ENCODE results near the gene RAD23A. TPM values are rescaled to one million over a fixed set of nuclear protein-coding genes. Genes with fewer than 3 reads are reported as not detected.

RAD23A gene
- total and polyA plus RNA-seq, 10 of the 15 experiments (the other 5 are each of a cell fraction or from before 2014, with no cell fraction given), result 8.8 to 198 (median 119) TPM

DNA sequence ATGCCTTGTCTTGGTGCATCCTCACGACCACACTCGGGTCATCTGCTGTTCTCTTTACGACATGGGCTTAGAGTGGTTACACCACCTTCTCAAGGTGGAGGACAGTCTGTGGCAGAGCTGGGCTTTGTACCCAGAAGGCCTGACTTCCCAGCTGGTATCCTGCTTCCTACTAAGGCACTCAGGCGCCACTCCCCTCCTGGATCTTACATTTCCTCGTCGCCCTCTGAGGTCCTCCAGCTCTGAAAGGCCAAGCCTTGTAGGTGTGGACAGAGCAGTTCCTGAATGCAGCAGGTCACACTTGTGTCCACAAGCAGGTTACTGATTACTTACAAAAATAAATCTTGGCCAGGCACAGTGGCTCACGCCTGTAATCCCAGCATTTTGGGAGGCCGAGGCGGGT, 38.5 kb upstream of the RAD23A start:
- H3K9ac ChIP-seq (ENCODE audit: control insufficient read depth, insufficient read depth, low read length), result no peak overlapping the region
- no peak overlapping the region for H3K27ac ChIP-seq (ENCODE audit: control insufficient read depth, insufficient read depth)
- TF ChIP-seq JUND (IDR thresholded peaks at IDR 0.05; ENCODE audit: low read depth, low read length), result no peak
- SMC1A ChIA-PET (ENCODE audit: uncharacterized antibody, unreplicated experiment), result interaction anchor here (1.0 kb wide), 2 partner anchors 9 to 17 kb away, joined by 3 read pairs; no protein-coding TSS in a partner anchor
- ATAC-seq (no peak), DNase-seq (ENCODE audit: low read depth, low spot score) (no peak), FAIRE-seq (no peak)
- H3K9me3 ChIP-seq (replicated peaks; ENCODE audit: control insufficient read depth, insufficient read depth, low read length), result no peaks in the 10 kb centered on the region
- H3K4me3 ChIP-seq, result no peak overlapping the region
- in situ Hi-C loops (cut with MboI) (no loop called here), intact Hi-C loops (cut with micrococcal nuclease; ENCODE audit: unreplicated experiment) (no loop called here)
- WGBS (ENCODE audit: insufficient coverage, insufficient replicate concordance, low lambda C conversion rate, missing lambda C conversion rate), result 67% methylated on average over 9 of the region's 9 CpGs
- CTCF ChIA-PET, result interaction anchor here (1.6 to 2.6 kb wide), 3 partner anchors 25 to 59 kb away, joined by 4 to 10 read pairs (median 9); partner anchors contain the start of gene DNASE2
- no peaks in the 10 kb centered on the region for H3K27me3 ChIP-seq (replicated peaks in 1 of 2; ENCODE audit: control insufficient read depth in 2 of 2, insufficient read depth in 2 of 2, low read length in 1 of 2)
- H4K20me1 ChIP-seq (ENCODE audit: control insufficient read depth, insufficient read depth), result no peaks in the 10 kb centered on the region
- no peaks in the 10 kb centered on the region for H3K36me3 ChIP-seq (ENCODE audit: control insufficient read depth in 2 of 2, insufficient read depth in 2 of 2, low read length in 1 of 2)
- H2AFZ ChIP-seq (ENCODE audit: control insufficient read depth, low read depth, low read length), result no peak overlapping the region
- H3K79me2 ChIP-seq (ENCODE audit: control insufficient read depth, insufficient read depth, low read length), result no peaks in the 10 kb centered on the region
- POLR2A ChIA-PET, result interaction anchor here (0.5 to 0.6 kb wide), 2 partner anchors 16 to 91 kb away, joined by 3 to 4 read pairs; no protein-coding TSS in a partner anchor
- no peaks in the 10 kb centered on the region for H3K4me1 ChIP-seq (ENCODE audit: control insufficient read depth, insufficient read depth, low read length)
- no peak overlapping the region for H3K4me2 ChIP-seq (ENCODE audit: control insufficient read depth, insufficient read depth)
- BruUV-seq (replicated peaks), result no TSS peak
- RAD21 ChIA-PET (ENCODE audit: unreplicated experiment), result interaction anchor here (1.2 kb wide), 1 partner anchor 12 kb away, joined by 3 read pairs; the partner anchor contains the start of gene SYCE2

DNA sequence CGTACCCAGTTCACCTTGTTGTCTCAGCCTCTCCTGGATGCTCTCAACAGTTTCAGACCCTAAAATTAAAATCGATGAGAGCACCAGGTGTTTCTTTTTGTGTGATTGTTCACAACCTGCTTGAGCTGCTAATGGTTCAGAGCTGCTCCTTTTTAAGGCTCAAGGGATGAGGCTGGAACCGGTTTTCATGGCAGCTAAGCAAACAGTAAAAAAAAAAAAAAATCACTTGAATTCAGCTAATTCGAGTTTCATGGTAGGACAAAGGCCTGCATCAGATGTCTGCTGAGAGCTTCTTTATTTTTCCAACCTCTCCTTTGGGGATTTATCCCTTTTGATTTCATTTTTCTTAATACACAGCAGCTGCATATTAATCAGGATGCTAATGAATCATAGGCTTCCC, 33.1 kb upstream of the RAD23A start:
- no peaks in the 10 kb centered on the region for H3K27me3 ChIP-seq (replicated peaks in 1 of 2; ENCODE audit: control insufficient read depth in 2 of 2, insufficient read depth in 2 of 2, low read length in 1 of 2)
- H3K4me1 ChIP-seq (ENCODE audit: control insufficient read depth, insufficient read depth, low read length), result peaks cover 7% of the 10 kb centered on the region
- in situ Hi-C loops (cut with MboI), result no loop called here
- ChIA-PET CTCF (interaction anchor here (0.7 to 4.8 kb wide), 4 partner anchors 11 to 149 kb away, joined by 3 to 23 read pairs (median 7); no protein-coding TSS in a partner anchor), RAD21 (ENCODE audit: unreplicated experiment) (no interaction called here), SMC1A (ENCODE audit: uncharacterized antibody, unreplicated experiment) (interaction anchor here (1.0 to 1.8 kb wide), 2 partner anchors 20 to 48 kb away, joined by 3 read pairs; no protein-coding TSS in a partner anchor), POLR2A (interaction anchor here (0.7 to 2.2 kb wide), 2 partner anchors 12 to 28 kb away, joined by 4 to 9 read pairs; no protein-coding TSS in a partner anchor)
- no peak overlapping the region for H2AFZ ChIP-seq (ENCODE audit: control insufficient read depth, low read depth, low read length)
- no peaks in the 10 kb centered on the region for H4K20me1 ChIP-seq (ENCODE audit: control insufficient read depth, insufficient read depth)
- no peak for FAIRE-seq
- H3K79me2 ChIP-seq (ENCODE audit: control insufficient read depth, insufficient read depth, low read length), result no peaks in the 10 kb centered on the region
- no peaks in the 10 kb centered on the region for H3K9me3 ChIP-seq (replicated peaks; ENCODE audit: control insufficient read depth, insufficient read depth, low read length)
- no peaks in the 10 kb centered on the region for H3K36me3 ChIP-seq (ENCODE audit: control insufficient read depth in 2 of 2, insufficient read depth in 2 of 2, low read length in 1 of 2)
- intact Hi-C loops (cut with micrococcal nuclease; ENCODE audit: unreplicated experiment), result no loop called here
- WGBS (ENCODE audit: insufficient coverage, insufficient replicate concordance, low lambda C conversion rate, missing lambda C conversion rate), result 26% methylated on average over 4 of the region's 4 CpGs
- no peak overlapping the region for H3K9ac ChIP-seq (ENCODE audit: control insufficient read depth, insufficient read depth, low read length)
- H3K4me2 ChIP-seq (ENCODE audit: control insufficient read depth, insufficient read depth), result no peak overlapping the region
- no TSS peak for BruUV-seq (replicated peaks)
- no peak for ATAC-seq
- DNase-seq (ENCODE audit: low read depth, low spot score), result no peak
- H3K4me3 ChIP-seq, result no peak overlapping the region
- H3K27ac ChIP-seq (ENCODE audit: control insufficient read depth, insufficient read depth), result no peak overlapping the region
- TF ChIP-seq TCF12 (IDR thresholded peaks at IDR 0.05; ENCODE audit: low read depth, low read length) (no peak), DPF2 (IDR thresholded peaks at IDR 0.05) (no peak), CBFB (IDR thresholded peaks at IDR 0.05; ENCODE audit: low read depth) (no peak), ZNF622 (IDR thresholded peaks at IDR 0.05) (no peak), ESRRA (IDR thresholded peaks at IDR 0.05; ENCODE audit: low read length) (no peak), ETV6 (conservative IDR thresholded peaks at IDR 0.05 in 1 of 2, IDR thresholded peaks at IDR 0.05 in 1 of 2; ENCODE audit: borderline replicate concordance in 1 of 2, low read depth in 1 of 2) (no peak), BRCA1 (IDR thresholded peaks at IDR 0.05; ENCODE audit: low read depth, low read length) (no peak)
- TF ChIP-seq, protein P1, sequence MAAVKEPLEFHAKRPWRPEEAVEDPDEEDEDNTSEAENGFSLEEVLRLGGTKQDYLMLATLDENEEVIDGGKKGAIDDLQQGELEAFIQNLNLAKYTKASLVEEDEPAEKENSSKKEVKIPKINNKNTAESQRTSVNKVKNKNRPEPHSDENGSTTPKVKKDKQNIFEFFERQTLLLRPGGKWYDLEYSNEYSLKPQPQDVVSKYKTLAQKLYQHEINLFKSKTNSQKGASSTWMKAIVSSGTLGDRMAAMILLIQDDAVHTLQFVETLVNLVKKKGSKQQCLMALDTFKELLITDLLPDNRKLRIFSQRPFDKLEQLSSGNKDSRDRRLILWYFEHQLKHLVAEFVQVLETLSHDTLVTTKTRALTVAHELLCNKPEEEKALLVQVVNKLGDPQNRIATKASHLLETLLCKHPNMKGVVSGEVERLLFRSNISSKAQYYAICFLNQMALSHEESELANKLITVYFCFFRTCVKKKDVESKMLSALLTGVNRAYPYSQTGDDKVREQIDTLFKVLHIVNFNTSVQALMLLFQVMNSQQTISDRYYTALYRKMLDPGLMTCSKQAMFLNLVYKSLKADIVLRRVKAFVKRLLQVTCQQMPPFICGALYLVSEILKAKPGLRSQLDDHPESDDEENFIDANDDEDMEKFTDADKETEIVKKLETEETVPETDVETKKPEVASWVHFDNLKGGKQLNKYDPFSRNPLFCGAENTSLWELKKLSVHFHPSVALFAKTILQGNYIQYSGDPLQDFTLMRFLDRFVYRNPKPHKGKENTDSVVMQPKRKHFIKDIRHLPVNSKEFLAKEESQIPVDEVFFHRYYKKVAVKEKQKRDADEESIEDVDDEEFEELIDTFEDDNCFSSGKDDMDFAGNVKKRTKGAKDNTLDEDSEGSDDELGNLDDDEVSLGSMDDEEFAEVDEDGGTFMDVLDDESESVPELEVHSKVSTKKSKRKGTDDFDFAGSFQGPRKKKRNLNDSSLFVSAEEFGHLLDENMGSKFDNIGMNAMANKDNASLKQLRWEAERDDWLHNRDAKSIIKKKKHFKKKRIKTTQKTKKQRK (IDR thresholded peaks at IDR 0.05; ENCODE audit: low read depth, low read length), result no peak
- TF ChIP-seq, protein P2, sequence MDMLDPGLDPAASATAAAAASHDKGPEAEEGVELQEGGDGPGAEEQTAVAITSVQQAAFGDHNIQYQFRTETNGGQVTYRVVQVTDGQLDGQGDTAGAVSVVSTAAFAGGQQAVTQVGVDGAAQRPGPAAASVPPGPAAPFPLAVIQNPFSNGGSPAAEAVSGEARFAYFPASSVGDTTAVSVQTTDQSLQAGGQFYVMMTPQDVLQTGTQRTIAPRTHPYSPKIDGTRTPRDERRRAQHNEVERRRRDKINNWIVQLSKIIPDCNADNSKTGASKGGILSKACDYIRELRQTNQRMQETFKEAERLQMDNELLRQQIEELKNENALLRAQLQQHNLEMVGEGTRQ (IDR thresholded peaks at IDR 0.05; ENCODE audit: borderline replicate concordance, low read depth, low read length), result no peak

Measured in GM12878 (cell line).